HG03432 (cell line): ENCODE measurements around the gene ACSF2.
A peak's percentile ranks its signal among the peaks of the same experiment; 100 is the strongest.

Experiments used
- ATAC-seq: cut with Tn5 transposase; IDR thresholded peaks from one replicate; pipeline ENCODE4 v1.9.1; 2021; ENCODE audit warnings: mild to moderate bottlenecking, moderate library complexity; ENCODE audit not compliant: unreplicated experiment

Gene ACSF2

GRCh38 chr17:50476545-50477315, 50.7 kb downstream of the ACSF2 start:
- ATAC-seq = no peak

- ATAC-seq = no peak
These were observed 52.0 kb downstream of the ACSF2 start for GRCh38 chr17:50477976-50478375.

GRCh38 chr17:50478391-50479381, 52.7 kb downstream of the ACSF2 start, which contains the start of gene RSAD1:
TSS of gene RSAD1 (plus strand) at chr17:50478860. CDS start at chr17:50478885, 25 bp downstream.
- ATAC-seq = peak; percentile 88

- no peak for ATAC-seq
These were observed 53.6 kb downstream of the ACSF2 start for GRCh38 chr17:50479522-50480141.

- ATAC-seq = no peak
These were observed 54.2 kb downstream of the ACSF2 start for GRCh38 chr17:50480142-50480764.

- ATAC-seq = no peak
These were observed 55.0 kb downstream of the ACSF2 start for GRCh38 chr17:50480854-50481490.

GRCh38 chr17:50481648-50482047, 55.6 kb downstream of the ACSF2 start:
- ATAC-seq = no peak

- ATAC-seq = no peak
These were observed 56.1 kb downstream of the ACSF2 start for GRCh38 chr17:50482110-50482509.

- ATAC-seq = peak; percentile 29
These were observed 56.5 kb downstream of the ACSF2 start for GRCh38 chr17:50482516-50482915.

- no peak for ATAC-seq
These were observed 57.2 kb downstream of the ACSF2 start for GRCh38 chr17:50483266-50483665.

GRCh38 chr17:50484386-50485155, 58.6 kb downstream of the ACSF2 start:
- ATAC-seq = no peak

GRCh38 chr17:50487213-50488096, 61.4 kb downstream of the ACSF2 start:
- no peak for ATAC-seq

GRCh38 chr17:50488880-50489279, 62.9 kb downstream of the ACSF2 start:
- ATAC-seq = no peak

- ATAC-seq = no peak
These were observed 65.5 kb downstream of the ACSF2 start for GRCh38 chr17:50491505-50491904.

- ATAC-seq = no peak
These were observed 66.2 kb downstream of the ACSF2 start for GRCh38 chr17:50492214-50492613.

GRCh38 chr17:50493744-50494143, 67.7 kb downstream of the ACSF2 start:
- no peak for ATAC-seq

GRCh38 chr17:50495217-50495823, 69.3 kb downstream of the ACSF2 start:
- ATAC-seq = no peak

- no peak for ATAC-seq
These were observed 69.9 kb downstream of the ACSF2 start for GRCh38 chr17:50495918-50496317.
